Nephron (organoid): Measurements from ENCODE around the gene TNNT1.

Experiments used
- H3K27ac Mint-ChIP-seq, 3 experiments: 2 replicates each; pipeline ENCODE4 v1.8.0; 2020; ENCODE audit warnings: mixed read lengths in 3 of 3, mild to moderate bottlenecking in 2 of 3, moderate library complexity in 1 of 3
- H3K27me3 Mint-ChIP-seq: 2 replicates; pipeline ENCODE4 v1.8.0; 2021; ENCODE audit warnings: low read depth, mild to moderate bottlenecking, moderate library complexity, mixed read lengths
- H3K36me3 Mint-ChIP-seq: 2 replicates; pipeline ENCODE4 v1.8.0; 2020; ENCODE audit warnings: low read depth, mixed read lengths
- H3K4me1 Mint-ChIP-seq: 2 replicates; pipeline ENCODE4 v1.8.0; 2020; ENCODE audit warnings: mixed read lengths
- H3K4me3 Mint-ChIP-seq, 3 experiments: 2 replicates each; pipeline ENCODE4 v1.8.0; 2020; ENCODE audit warnings: mild to moderate bottlenecking in 3 of 3, mixed read lengths in 3 of 3, moderate library complexity in 2 of 3
- H3K9me3 Mint-ChIP-seq: 2 replicates; pipeline ENCODE4 v1.8.0; 2020; ENCODE audit warnings: mixed read lengths
- CTCF ChIP-seq, 3 experiments: fragments of 200-600 bp; sonication (generic); IDR thresholded peaks; one replicate each; pipeline ENCODE4 v1.5.0; 2021; ENCODE audit warnings: antibody characterized with exemption in 3 of 3; ENCODE audit not compliant: unreplicated experiment in 3 of 3

TNNT1 gene

GRCh38 chr19:55096061-55096701 lies 52.8 kb downstream of the TNNT1 start:
- H3K9me3 Mint-ChIP-seq = no peaks in the 10 kb centered on the region
- H3K4me1 Mint-ChIP-seq = no peaks in the 10 kb centered on the region
- no peak for TF ChIP-seq CTCF (IDR thresholded peaks at IDR 0.05; ENCODE audit: unreplicated experiment in 3 of 3)
- no peaks in the 10 kb centered on the region for H3K27me3 Mint-ChIP-seq
- no peak overlapping the region for H3K27ac Mint-ChIP-seq
- H3K4me3 Mint-ChIP-seq = no peak overlapping the region
- peaks cover 8% of the 10 kb centered on the region for H3K36me3 Mint-ChIP-seq

GRCh38 chr19:55095260-55096060 lies 53.5 kb downstream of the TNNT1 start:
- no peak for TF ChIP-seq CTCF (IDR thresholded peaks at IDR 0.05; ENCODE audit: unreplicated experiment in 3 of 3)
- H3K9me3 Mint-ChIP-seq = no peaks in the 10 kb centered on the region
- no peak overlapping the region for H3K27ac Mint-ChIP-seq
- H3K27me3 Mint-ChIP-seq = no peaks in the 10 kb centered on the region
- H3K4me1 Mint-ChIP-seq = no peaks in the 10 kb centered on the region
- H3K36me3 Mint-ChIP-seq = peaks cover 12% of the 10 kb centered on the region
- H3K4me3 Mint-ChIP-seq = no peak overlapping the region

GRCh38 chr19:55094456-55095259 lies 54.3 kb downstream of the TNNT1 start:
- no peak overlapping the region for H3K4me3 Mint-ChIP-seq
- no peak for TF ChIP-seq CTCF (IDR thresholded peaks at IDR 0.05; ENCODE audit: unreplicated experiment in 3 of 3)
- H3K27me3 Mint-ChIP-seq = no peaks in the 10 kb centered on the region
- H3K27ac Mint-ChIP-seq = peak overlapping the region in 1 of 3 experiments; percentile 9
- peaks cover 12% of the 10 kb centered on the region for H3K36me3 Mint-ChIP-seq
- H3K4me1 Mint-ChIP-seq = no peaks in the 10 kb centered on the region
- H3K9me3 Mint-ChIP-seq = no peaks in the 10 kb centered on the region

- Mint-ChIP-seq H3K4me3 (no peak overlapping the region), H3K9me3 (no peaks in the 10 kb centered on the region), H3K4me1 (peaks cover 11% of the 10 kb centered on the region), H3K27me3 (peaks cover 15% of the 10 kb centered on the region), H3K36me3 (peaks cover 11% of the 10 kb centered on the region), H3K27ac (no peak overlapping the region)
- no peak for TF ChIP-seq CTCF (IDR thresholded peaks at IDR 0.05; ENCODE audit: unreplicated experiment in 3 of 3)
Measured at GRCh38 chr19:55092423-55093318, 56.3 kb downstream of the TNNT1 start.

GRCh38 chr19:55091955-55092354 lies 57.1 kb downstream of the TNNT1 start:
- H3K36me3 Mint-ChIP-seq = peaks cover 11% of the 10 kb centered on the region

More at GRCh38 chr19:55091955-55092354, 57.1 kb downstream of the TNNT1 start:
- no peak overlapping the region for H3K4me3 Mint-ChIP-seq
- TF ChIP-seq CTCF (IDR thresholded peaks at IDR 0.05; ENCODE audit: unreplicated experiment in 3 of 3) = no peak
- peaks cover 17% of the 10 kb centered on the region for H3K4me1 Mint-ChIP-seq
- peaks cover 22% of the 10 kb centered on the region for H3K27me3 Mint-ChIP-seq
- no peak overlapping the region for H3K27ac Mint-ChIP-seq
- no peaks in the 10 kb centered on the region for H3K9me3 Mint-ChIP-seq
